Measurements from ENCODE around the gene EN2. TPM values are rescaled to one million over a fixed set of nuclear protein-coding genes. Genes with fewer than 3 reads are reported as not detected.

EN2 gene
- total and polyA plus RNA-seq, 2 of the 4 experiments (the other 2 are of a cell fraction): not detected

DNA sequence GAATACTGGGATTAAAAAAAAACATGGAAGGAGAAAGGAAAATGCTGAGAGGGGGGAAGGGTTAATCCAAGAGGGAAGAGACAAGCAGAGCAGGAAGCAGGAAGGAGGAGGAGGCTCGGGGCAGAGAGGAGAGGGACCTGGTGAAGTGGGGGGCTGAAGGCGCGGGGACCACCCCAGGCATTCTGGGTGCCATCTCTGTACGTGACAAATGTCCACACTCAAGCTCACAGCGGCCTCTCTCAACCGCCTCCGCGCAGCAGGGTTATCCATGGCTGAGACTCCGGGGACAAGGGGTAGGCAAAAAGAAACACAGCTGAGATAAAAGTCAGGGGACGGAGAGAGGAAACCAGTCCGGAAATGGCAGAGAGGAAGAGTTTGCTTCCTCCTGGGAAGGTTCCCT, 33.9 kb downstream of the EN2 start:
- Histone ChIP-seq H3K18ac (ENCODE audit: low read depth, low read length) (no peak overlapping the region), H4K91ac (ENCODE audit: insufficient read depth, low read depth, low read length) (no peak overlapping the region), H3K4me2 (ENCODE audit: low read depth, low read length) (no peak overlapping the region), H3K4me3 (ENCODE audit: insufficient read depth, low read depth, low read length) (no peak overlapping the region), H3K9me3 (ENCODE audit: control insufficient read depth, insufficient read depth, low read length) (no peaks in the 10 kb centered on the region), H2BK15ac (ENCODE audit: low read depth, low read length) (no peak overlapping the region), H2BK20ac (ENCODE audit: low read depth, low read length) (no peak overlapping the region), H3K79me1 (ENCODE audit: low read depth in 1 of 2, low read length in 2 of 2) (no peaks in the 10 kb centered on the region), H4K20me1 (ENCODE audit: insufficient read depth, low read length) (no peaks in the 10 kb centered on the region), H3K27ac (ENCODE audit: insufficient read depth, low read length) (no peak overlapping the region), H4K5ac (ENCODE audit: low read depth, low read length) (no peak overlapping the region), H3K56ac (ENCODE audit: extremely low read depth, insufficient read depth, low read length) (no peak overlapping the region), H3K14ac (replicated peaks; ENCODE audit: low read depth, low read length) (no peak overlapping the region), H3K9ac (ENCODE audit: low read depth, low read length) (no peak overlapping the region), H2AFZ (replicated peaks; ENCODE audit: low read length, poor library complexity) (no peak overlapping the region), H2BK120ac (ENCODE audit: low read depth, low read length) (no peak overlapping the region), H2AK9ac (replicated peaks; ENCODE audit: low read depth, low read length, poor library complexity) (no peak overlapping the region), H3K36me3 (ENCODE audit: control insufficient read depth, insufficient read depth, low read length) (no peaks in the 10 kb centered on the region), H3K4ac (ENCODE audit: low read depth, low read length) (no peak overlapping the region), H3K27me3 (ENCODE audit: control insufficient read depth, insufficient read depth, low read length) (peaks cover 3% of the 10 kb centered on the region; the same call in 1 of the 2 replicates), H4K8ac (ENCODE audit: low read depth in 2 of 2, low read length in 2 of 2) (no peak overlapping the region), H3K4me1 (ENCODE audit: control insufficient read depth, insufficient read depth, low read length) (no peaks in the 10 kb centered on the region), H3K23ac (ENCODE audit: low read depth, low read length) (no peak overlapping the region), H2AK5ac (ENCODE audit: low read depth, low read length) (no peak overlapping the region), H2BK5ac (ENCODE audit: low read depth, low read length, poor library complexity, severe bottlenecking) (no peak overlapping the region), H3K9me1 (ENCODE audit: insufficient read depth, low read length) (no peaks in the 10 kb centered on the region)
- WGBS, 2 experiments (ENCODE audit: extremely low coverage in 2 of 2, insufficient read length in 1 of 2): 50% methylated on average over 2 of the region's 11 CpGs; no CpG with 5 or more reads in 1 of the 2 experiments
- TF ChIP-seq, protein P1, sequence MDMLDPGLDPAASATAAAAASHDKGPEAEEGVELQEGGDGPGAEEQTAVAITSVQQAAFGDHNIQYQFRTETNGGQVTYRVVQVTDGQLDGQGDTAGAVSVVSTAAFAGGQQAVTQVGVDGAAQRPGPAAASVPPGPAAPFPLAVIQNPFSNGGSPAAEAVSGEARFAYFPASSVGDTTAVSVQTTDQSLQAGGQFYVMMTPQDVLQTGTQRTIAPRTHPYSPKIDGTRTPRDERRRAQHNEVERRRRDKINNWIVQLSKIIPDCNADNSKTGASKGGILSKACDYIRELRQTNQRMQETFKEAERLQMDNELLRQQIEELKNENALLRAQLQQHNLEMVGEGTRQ (IDR thresholded peaks at IDR 0.05; ENCODE audit: low read depth, low read length): no peak
- TF ChIP-seq CTCF (conservative IDR thresholded peaks at IDR 0.05; ENCODE audit: low read depth, low read length) (no peak), POLR2A (IDR thresholded peaks at IDR 0.05; ENCODE audit: low read depth, low read length) (no peak), BHLHE40 (IDR thresholded peaks at IDR 0.05; ENCODE audit: low read depth, low read length) (no peak), CHD1 (IDR thresholded peaks at IDR 0.05; ENCODE audit: low read depth, low read length) (no peak), NFE2L2 (IDR thresholded peaks at IDR 0.05; ENCODE audit: low read depth, low read length) (no peak), CEBPB (IDR thresholded peaks at IDR 0.05; ENCODE audit: low read depth, low read length) (no peak), MAFK (IDR thresholded peaks at IDR 0.05; ENCODE audit: low read depth, low read length) (no peak), FOS (IDR thresholded peaks at IDR 0.05; ENCODE audit: low read depth, low read length) (no peak), RCOR1 (IDR thresholded peaks at IDR 0.05; ENCODE audit: insufficient replicate concordance, low read length) (no peak), MXI1 (IDR thresholded peaks at IDR 0.05; ENCODE audit: borderline replicate concordance, low read depth, low read length) (no peak), RFX5 (IDR thresholded peaks at IDR 0.05; ENCODE audit: low read depth, low read length) (no peak), MAZ (IDR thresholded peaks at IDR 0.05; ENCODE audit: borderline replicate concordance, low read depth, low read length) (no peak), RAD21 (IDR thresholded peaks at IDR 0.05; ENCODE audit: low read length) (no peak), SMC3 (IDR thresholded peaks at IDR 0.05; ENCODE audit: low read depth, low read length) (no peak)
- TF ChIP-seq, protein P2, sequence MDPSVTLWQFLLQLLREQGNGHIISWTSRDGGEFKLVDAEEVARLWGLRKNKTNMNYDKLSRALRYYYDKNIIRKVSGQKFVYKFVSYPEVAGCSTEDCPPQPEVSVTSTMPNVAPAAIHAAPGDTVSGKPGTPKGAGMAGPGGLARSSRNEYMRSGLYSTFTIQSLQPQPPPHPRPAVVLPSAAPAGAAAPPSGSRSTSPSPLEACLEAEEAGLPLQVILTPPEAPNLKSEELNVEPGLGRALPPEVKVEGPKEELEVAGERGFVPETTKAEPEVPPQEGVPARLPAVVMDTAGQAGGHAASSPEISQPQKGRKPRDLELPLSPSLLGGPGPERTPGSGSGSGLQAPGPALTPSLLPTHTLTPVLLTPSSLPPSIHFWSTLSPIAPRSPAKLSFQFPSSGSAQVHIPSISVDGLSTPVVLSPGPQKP (IDR thresholded peaks at IDR 0.05; ENCODE audit: borderline replicate concordance, low read depth, low read length): no peak
- DNase-seq (no peak), ATAC-seq (ENCODE audit: low read depth) (no peak)
- CTCF ChIA-PET: no interaction called here
- in situ Hi-C loops (cut with MboI; ENCODE audit: low sequenced_read_pairs) (no loop called here), dilution Hi-C loops (cut with HindIII; ENCODE audit: low sequenced_read_pairs, unreplicated experiment) (no loop called here), intact Hi-C loops (cut with micrococcal nuclease) (no loop called here)
- POLR2A ChIA-PET (ENCODE audit: unreplicated experiment): no interaction called here
- no TSS peak for BruUV-seq (replicated peaks)
